GM23338 (cell line): Measurements from ENCODE around the gene CT45A5. TPM values are rescaled to one million over a fixed set of nuclear protein-coding genes. Genes with fewer than 3 reads are reported as not detected.

Experiments used
- ATAC-seq: fragments of 200-7000 bp; cut with Tn5 transposase; 3 replicates; pipeline ENCODE4 v1.9.1; 2020
- DNase-seq: peaks from one replicate; pipeline ENCODE4 v3.0.0-alpha.2; 2015; ENCODE audit warnings: low spot score
- H2AFZ ChIP-seq: fragments of 200-600 bp; sonication (generic); 2 replicates; pipeline ENCODE4 v1.8.0; 2016; ENCODE audit warnings: antibody characterized with exemption, mild to moderate bottlenecking, moderate library complexity
- H3F3A ChIP-seq: fragments of 200-600 bp; sonication (generic); replicated peaks from 2 replicates; pipeline ENCODE4 v1.8.0; 2017; ENCODE audit warnings: antibody characterized with exemption, mixed run types, low read depth
- H3K27ac ChIP-seq: fragments of 200-600 bp; sonication (generic); 2 replicates; pipeline ENCODE4 v1.6.1; 2016; ENCODE audit warnings: low read depth
- H3K27me3 ChIP-seq: fragments of 200-600 bp; sonication (generic); 2 replicates; pipeline ENCODE4 v1.8.0; 2016; ENCODE audit warnings: mild to moderate bottlenecking, mixed run types, moderate library complexity; ENCODE audit not compliant: insufficient read depth
- H3K36me3 ChIP-seq: fragments of 200-600 bp; sonication (generic); 2 replicates; pipeline ENCODE4 v1.8.0; 2016; ENCODE audit warnings: mild to moderate bottlenecking; ENCODE audit not compliant: insufficient read depth
- H3K4me1 ChIP-seq: fragments of 200-600 bp; sonication (generic); 2 replicates; pipeline ENCODE4 v1.8.0; 2016; ENCODE audit warnings: mild to moderate bottlenecking, moderate library complexity; ENCODE audit not compliant: insufficient read depth
- H3K4me2 ChIP-seq: fragments of 200-600 bp; sonication (generic); 2 replicates; pipeline ENCODE4 v1.7.1; 2017; ENCODE audit warnings: mixed run types
- H3K4me3 ChIP-seq: fragments of 200-600 bp; sonication (generic); 2 replicates; pipeline ENCODE4 v1.6.1; 2016; ENCODE audit warnings: mixed run types
- H3K79me2 ChIP-seq: fragments of 200-600 bp; sonication (generic); replicated peaks from 2 replicates; pipeline ENCODE4 v1.8.0; 2017; ENCODE audit warnings: mild to moderate bottlenecking; ENCODE audit not compliant: insufficient read depth
- H3K9me2 ChIP-seq: fragments of 200-600 bp; sonication (generic); 2 replicates; pipeline ENCODE4 v1.8.0; 2017; ENCODE audit not compliant: insufficient read depth
- H4K20me1 ChIP-seq: fragments of 200-600 bp; sonication (generic); replicated peaks from 2 replicates; pipeline ENCODE4 v1.8.0; 2017; ENCODE audit warnings: mild to moderate bottlenecking; ENCODE audit not compliant: insufficient read depth
- H3K27ac Mint-ChIP-seq: 2 replicates; pipeline ENCODE4 v1.8.0; 2020; ENCODE audit warnings: inconsistent platforms, mild to moderate bottlenecking, moderate library complexity, mixed read lengths
- H3K27me3 Mint-ChIP-seq: 3 replicates; pipeline ENCODE4 v1.8.0; 2022; ENCODE audit warnings: low read depth, mild to moderate bottlenecking, moderate library complexity, mixed read lengths, inconsistent platforms; ENCODE audit not compliant: insufficient read depth, poor library complexity
- H3K36me3 Mint-ChIP-seq: 3 replicates; pipeline ENCODE4 v1.8.0; 2021; ENCODE audit warnings: low read depth, mild to moderate bottlenecking, inconsistent platforms, moderate library complexity, mixed read lengths
- H3K4me1 Mint-ChIP-seq: 3 replicates; pipeline ENCODE4 v1.8.0; 2020; ENCODE audit warnings: mild to moderate bottlenecking, inconsistent platforms, mixed read lengths
- H3K4me3 Mint-ChIP-seq: 3 replicates; pipeline ENCODE4 v1.8.0; 2021; ENCODE audit warnings: moderate library complexity, mild to moderate bottlenecking, inconsistent platforms, mixed read lengths
- H3K9me3 Mint-ChIP-seq: 3 replicates; pipeline ENCODE4 v1.8.0; 2020; ENCODE audit warnings: moderate library complexity, mild to moderate bottlenecking, inconsistent platforms, mixed read lengths
- CREB1 ChIP-seq: fragments of 250-450 bp; sonication (Bioruptor Pico); IDR thresholded peaks from 2 replicates; pipeline ENCODE4 v1.5.0; 2020; ENCODE audit warnings: low read depth, mild to moderate bottlenecking, moderate library complexity
- CTCF ChIP-seq, 2 experiments: fragments of 200-600 bp in 1 of 2; sonication (generic) in 1 of 2; conservative IDR thresholded peaks; 2 replicates each; pipeline versions ENCODE4 v1.5.1 to v1.6.1; 2016 to 2017; ENCODE audit warnings: antibody characterized with exemption in 2 of 2, low read depth in 2 of 2, mild to moderate bottlenecking in 2 of 2, moderate library complexity in 1 of 2
- ETS1 ChIP-seq: IDR thresholded peaks from 2 replicates; pipeline ENCODE4 v1.6.1; 2016; ENCODE audit warnings: antibody characterized with exemption
- EZH2 ChIP-seq: fragments of 200-600 bp; sonication (generic); IDR thresholded peaks from one replicate; pipeline ENCODE4 v1.8.0; 2017; ENCODE audit warnings: antibody characterized with exemption, mild to moderate bottlenecking, low read depth; ENCODE audit not compliant: unreplicated experiment
- EZH2phosphoT487 ChIP-seq: fragments of 200-600 bp; sonication (generic); IDR thresholded peaks from one replicate; pipeline ENCODE4 v1.8.1; 2018; ENCODE audit warnings: antibody characterized with exemption; ENCODE audit not compliant: unreplicated experiment
- JUNB ChIP-seq: IDR thresholded peaks from one replicate; pipeline ENCODE4 v1.6.1; 2016; ENCODE audit warnings: antibody characterized with exemption; ENCODE audit not compliant: unreplicated experiment
- NANOG ChIP-seq: IDR thresholded peaks from 2 replicates; pipeline ENCODE4 v1.6.1; 2016; ENCODE audit warnings: antibody characterized with exemption, borderline replicate concordance
- POLR2AphosphoS5 ChIP-seq: IDR thresholded peaks from 2 replicates; pipeline ENCODE4 v1.6.1; 2016; ENCODE audit warnings: antibody characterized with exemption, low read depth
- REST ChIP-seq: IDR thresholded peaks from one replicate; pipeline ENCODE4 v1.6.1; 2018; ENCODE audit warnings: antibody characterized with exemption; ENCODE audit not compliant: unreplicated experiment
- STAT1 ChIP-seq: IDR thresholded peaks from one replicate; pipeline ENCODE4 v1.6.1; 2016; ENCODE audit warnings: antibody characterized with exemption; ENCODE audit not compliant: unreplicated experiment
- ZNF114 ChIP-seq: fragments of 250-450 bp; sonication (Bioruptor Pico); IDR thresholded peaks from 2 replicates; pipeline ENCODE4 v1.5.0; 2020; ENCODE audit warnings: mild to moderate bottlenecking, moderate library complexity
- ZNF331 ChIP-seq: fragments of 250-450 bp; sonication (Bioruptor Pico); IDR thresholded peaks from 2 replicates; pipeline ENCODE4 v1.5.0; 2020; ENCODE audit warnings: low read depth, mild to moderate bottlenecking, moderate library complexity
- ZNF462 ChIP-seq: fragments of 250-450 bp; sonication (Bioruptor Pico); IDR thresholded peaks from 2 replicates; pipeline ENCODE4 v1.5.0; 2020; ENCODE audit warnings: mild to moderate bottlenecking, moderate library complexity
- polyA plus RNA-seq: library from polyadenylated mRNA; unstranded; fragments of >200 nt; fragmentation: Nextera tagmentation; extraction: Ambion mirVana; gene quantifications from 2 replicates; pipeline ENCODE4 v1.2.1, GENCODE V29; 2016
- total RNA-seq: library from RNA; depleted of rRNA; stranded (reverse); fragments of >200 nt; shearing (Covaris generic); gene quantifications from 2 replicates; pipeline ENCODE4 v1.2.3, GENCODE V29; 2014

CT45A5 gene
- total and polyA plus RNA-seq, 2 experiments from 2014 or later, result not detected

GRCh38 chrX:135741192-135741715, 44.0 kb downstream of the CT45A5 start:
- no peaks in the 10 kb centered on the region for H4K20me1 ChIP-seq
- no peaks in the 10 kb centered on the region for H3K4me1 ChIP-seq
- H2AFZ ChIP-seq, result no peak overlapping the region
- no peak overlapping the region for H3K4me3 ChIP-seq
- DNase-seq (no peak), ATAC-seq (no peak)
- no peaks in the 10 kb centered on the region for H3F3A ChIP-seq
- H3K36me3 ChIP-seq, result no peaks in the 10 kb centered on the region
- no peak for TF ChIP-seq ZNF462 (CRISPR knock-in tag)
- TF ChIP-seq POLR2AphosphoS5, result no peak
- no peak for TF ChIP-seq EZH2phosphoT487
- no peak for TF ChIP-seq REST
- no peak for TF ChIP-seq ETS1
- TF ChIP-seq JUNB, result no peak
- no peak for TF ChIP-seq ZNF114
- no peak for TF ChIP-seq CTCF (conservative IDR thresholded peaks at IDR 0.05; ENCODE audit: low read depth in 2 of 2)
- no peak for TF ChIP-seq STAT1
- TF ChIP-seq ZNF331 (CRISPR knock-in tag), result no peak
- no peak for TF ChIP-seq EZH2
- TF ChIP-seq CREB1 (CRISPR knock-in tag), result no peak
- no peak for TF ChIP-seq NANOG
- Mint-ChIP-seq H3K36me3 (peaks cover 6% of the 10 kb centered on the region; the same call in 2 of the 3 replicates), H3K4me3 (no peak overlapping the region), H3K9me3 (peaks cover 12% of the 10 kb centered on the region; the same call in 2 of the 3 replicates), H3K27me3 (no peaks in the 10 kb centered on the region), H3K4me1 (no peaks in the 10 kb centered on the region), H3K27ac (no peak overlapping the region)
- no peak overlapping the region for H3K27ac ChIP-seq
- H3K9me2 ChIP-seq, result no peaks in the 10 kb centered on the region
- H3K27me3 ChIP-seq, result no peaks in the 10 kb centered on the region
- no peaks in the 10 kb centered on the region for H3K79me2 ChIP-seq
- H3K4me2 ChIP-seq, result no peak overlapping the region
